Mesenchymal stem cell (in vitro differentiated cells and primary cell): ENCODE data around the gene GMPR.

Experiments
- DNase-seq: peaks from one replicate; pipeline ENCODE4 v3.0.0-alpha.2; 2013
- H2AFZ ChIP-seq: one replicate; pipeline ENCODE4 v1.6.1; 2013; ENCODE audit warnings: low read depth, mild to moderate bottlenecking, control low read depth, inconsistent platforms, low read length, moderate library complexity
- H2AK5ac ChIP-seq: 2 replicates; pipeline ENCODE4 v1.6.1; 2013; ENCODE audit warnings: low read length, moderate library complexity, mild to moderate bottlenecking, inconsistent platforms; ENCODE audit not compliant: severe bottlenecking
- H2BK120ac ChIP-seq: one replicate; pipeline ENCODE4 v1.6.1; 2013; ENCODE audit warnings: low read depth, mild to moderate bottlenecking, inconsistent platforms, low read length, moderate library complexity
- H2BK12ac ChIP-seq, 2 experiments: one replicate each; pipeline ENCODE4 v1.6.1; 2013; ENCODE audit warnings: inconsistent platforms in 2 of 2, low read length in 2 of 2, mild to moderate bottlenecking in 2 of 2, moderate library complexity in 2 of 2, control low read depth in 1 of 2
- H2BK15ac ChIP-seq: one replicate; pipeline ENCODE4 v1.6.1; 2013; ENCODE audit warnings: mild to moderate bottlenecking, low read depth, inconsistent platforms; ENCODE audit not compliant: poor library complexity, severe bottlenecking
- H2BK5ac ChIP-seq: 2 replicates; pipeline ENCODE4 v1.6.1; 2013; ENCODE audit warnings: low read depth, mild to moderate bottlenecking, low read length, control low read depth, inconsistent platforms; ENCODE audit not compliant: poor library complexity, severe bottlenecking
- H3K14ac ChIP-seq, 2 experiments: one replicate each; pipeline ENCODE4 v1.6.1; 2013; ENCODE audit warnings: inconsistent platforms in 2 of 2, low read length in 2 of 2, control low read depth in 1 of 2, mild to moderate bottlenecking in 1 of 2, moderate library complexity in 1 of 2
- H3K18ac ChIP-seq, 2 experiments: one replicate each; pipeline ENCODE4 v1.6.1; 2013; ENCODE audit warnings: inconsistent platforms in 2 of 2, low read length in 2 of 2, control low read depth in 1 of 2, low read depth in 1 of 2, mild to moderate bottlenecking in 1 of 2
- H3K23ac ChIP-seq, 2 experiments: one replicate each; pipeline ENCODE4 v1.6.1; 2013; ENCODE audit warnings: inconsistent platforms in 2 of 2, low read length in 2 of 2, mild to moderate bottlenecking in 2 of 2, moderate library complexity in 2 of 2, control low read depth in 1 of 2
- H3K27ac ChIP-seq: 2 replicates; pipeline ENCODE4 v1.5.1; 2013; ENCODE audit warnings: mild to moderate bottlenecking, moderate library complexity, low read length, control low read depth, inconsistent platforms; ENCODE audit not compliant: poor library complexity, severe bottlenecking
- H3K27me3 ChIP-seq, 2 experiments: 2 replicates each; pipeline versions ENCODE4 v1.6.1 to v1.7.0; 2013; ENCODE audit warnings: low read length in 2 of 2, mild to moderate bottlenecking in 2 of 2, moderate library complexity in 2 of 2, control low read depth in 1 of 2, inconsistent platforms in 1 of 2; ENCODE audit not compliant: control insufficient read depth in 1 of 2, insufficient read depth in 1 of 2
- H3K36me3 ChIP-seq, 2 experiments: 2 replicates each; pipeline versions ENCODE4 v1.6.1 to v1.7.0; 2013; ENCODE audit warnings: low read length in 2 of 2, control low read depth in 1 of 2, inconsistent platforms in 1 of 2, low read depth in 1 of 2, mild to moderate bottlenecking in 1 of 2; ENCODE audit not compliant: insufficient read depth in 2 of 2, control insufficient read depth in 1 of 2
- H3K4ac ChIP-seq, 2 experiments: one replicate each; pipeline ENCODE4 v1.6.1; 2013; ENCODE audit warnings: inconsistent platforms in 2 of 2, low read length in 2 of 2, mild to moderate bottlenecking in 2 of 2, moderate library complexity in 2 of 2, control low read depth in 1 of 2, low read depth in 1 of 2
- H3K4me1 ChIP-seq: 2 replicates; pipeline ENCODE4 v1.6.1; 2013; ENCODE audit warnings: low read depth, low read length, control low read depth; ENCODE audit not compliant: control insufficient read depth, insufficient read depth
- H3K4me2 ChIP-seq: 2 replicates; pipeline ENCODE4 v1.6.1; 2013; ENCODE audit warnings: low read length, mild to moderate bottlenecking, inconsistent platforms; ENCODE audit not compliant: poor library complexity, severe bottlenecking
- H3K4me3 ChIP-seq, 2 experiments: 2 replicates each; pipeline versions ENCODE4 v1.5.1 to v1.7.0; 2013; ENCODE audit warnings: low read length in 2 of 2, mild to moderate bottlenecking in 2 of 2, control low read depth in 1 of 2, low read depth in 1 of 2; ENCODE audit not compliant: insufficient read depth in 1 of 2
- H3K79me1 ChIP-seq: replicated peaks from 2 replicates; pipeline ENCODE4 v1.6.1; 2013; ENCODE audit warnings: mild to moderate bottlenecking, control low read depth, low read length, inconsistent platforms; ENCODE audit not compliant: poor library complexity, severe bottlenecking
- H3K9ac ChIP-seq: 2 replicates; pipeline ENCODE4 v1.7.0; 2013; ENCODE audit warnings: mild to moderate bottlenecking, low read length, moderate library complexity
- H3K9me3 ChIP-seq: 2 replicates; pipeline ENCODE4 v1.7.0; 2013; ENCODE audit warnings: mild to moderate bottlenecking, low read length; ENCODE audit not compliant: control insufficient read depth
- H4K8ac ChIP-seq: one replicate; pipeline ENCODE4 v1.6.1; 2013; ENCODE audit warnings: inconsistent platforms, mild to moderate bottlenecking, low read length, moderate library complexity
- H4K91ac ChIP-seq: one replicate; pipeline ENCODE4 v1.6.1; 2013; ENCODE audit warnings: mild to moderate bottlenecking, low read length, inconsistent platforms
- WGBS: methylation state at CpG from one replicate; pipeline ENCODE4 v1.1.7; 2013; ENCODE audit warnings: mixed read lengths; 5-methylcytosine and 5-hydroxymethylcytosine counted together

GMPR gene

DNA sequence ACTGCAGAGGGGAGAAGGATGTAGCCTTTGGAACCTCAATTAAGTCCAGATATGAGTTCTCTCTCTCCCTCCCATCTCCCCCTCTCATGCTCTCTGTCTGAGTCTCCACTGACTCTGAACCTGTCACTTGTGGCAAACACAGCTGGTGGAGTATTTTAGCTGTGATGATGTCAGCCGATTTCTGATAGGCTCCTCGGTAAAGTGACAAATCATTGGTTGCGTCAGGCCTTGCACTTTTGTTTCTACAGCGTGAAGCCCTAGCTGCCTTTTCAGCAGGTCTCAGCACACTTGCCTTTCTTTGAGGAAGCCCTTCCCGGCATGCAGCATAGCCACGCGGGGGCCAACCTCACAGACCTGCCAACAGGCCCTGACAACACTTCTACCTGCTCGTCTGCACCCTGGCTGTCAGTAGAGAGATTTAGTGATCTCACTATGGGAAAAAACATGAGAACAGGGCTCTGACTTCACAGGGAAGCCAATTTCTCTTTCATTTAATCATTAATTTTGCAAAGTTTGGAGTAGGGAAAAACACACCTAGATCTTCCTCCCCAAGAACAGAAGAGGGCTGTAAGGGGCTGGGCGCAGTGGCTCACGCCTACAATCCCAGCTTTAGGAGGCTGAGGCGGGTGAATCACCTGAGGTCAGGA lies 84.4 kb downstream of the GMPR start:
- H3K27me3 ChIP-seq, result no peaks in the 10 kb centered on the region
- H3K9me3 ChIP-seq, result no peaks in the 10 kb centered on the region
- H3K14ac ChIP-seq, result no peak overlapping the region
- H2AFZ ChIP-seq, result no peak overlapping the region
- no peak overlapping the region for H2BK5ac ChIP-seq
- H3K23ac ChIP-seq, result no peak overlapping the region
- no peak overlapping the region for H4K91ac ChIP-seq
- no peak overlapping the region for H2BK120ac ChIP-seq
- H2BK15ac ChIP-seq, result no peak overlapping the region
- no peak overlapping the region for H3K4me2 ChIP-seq
- H2AK5ac ChIP-seq, result no peak overlapping the region
- H2BK12ac ChIP-seq, result peak overlapping the region in 1 of 2 experiments; percentile 32
- peak overlapping the region; percentile 10 to 63 for H3K18ac ChIP-seq
- peak; percentile 97 for DNase-seq
- H4K8ac ChIP-seq, result no peak overlapping the region
- H3K4me3 ChIP-seq, result no peak overlapping the region
- peak overlapping the region; percentile 9 for H3K9ac ChIP-seq
- H3K36me3 ChIP-seq, result peaks cover 17% of the 10 kb centered on the region in 2 experiments
- peaks cover 8% of the 10 kb centered on the region for H3K79me1 ChIP-seq
- peak overlapping the region; percentile 67 for H3K27ac ChIP-seq
- no peak overlapping the region for H3K4ac ChIP-seq
- H3K4me1 ChIP-seq, result peaks cover 31% of the 10 kb centered on the region
- 43% methylated on average over 9 of the region's 11 CpGs for WGBS

GRCh38 chr6:16324184-16324583 lies 85.8 kb downstream of the GMPR start:
- Histone ChIP-seq H3K79me1 (peaks cover 8% of the 10 kb centered on the region), H3K4me3 (no peak overlapping the region)

DNA sequence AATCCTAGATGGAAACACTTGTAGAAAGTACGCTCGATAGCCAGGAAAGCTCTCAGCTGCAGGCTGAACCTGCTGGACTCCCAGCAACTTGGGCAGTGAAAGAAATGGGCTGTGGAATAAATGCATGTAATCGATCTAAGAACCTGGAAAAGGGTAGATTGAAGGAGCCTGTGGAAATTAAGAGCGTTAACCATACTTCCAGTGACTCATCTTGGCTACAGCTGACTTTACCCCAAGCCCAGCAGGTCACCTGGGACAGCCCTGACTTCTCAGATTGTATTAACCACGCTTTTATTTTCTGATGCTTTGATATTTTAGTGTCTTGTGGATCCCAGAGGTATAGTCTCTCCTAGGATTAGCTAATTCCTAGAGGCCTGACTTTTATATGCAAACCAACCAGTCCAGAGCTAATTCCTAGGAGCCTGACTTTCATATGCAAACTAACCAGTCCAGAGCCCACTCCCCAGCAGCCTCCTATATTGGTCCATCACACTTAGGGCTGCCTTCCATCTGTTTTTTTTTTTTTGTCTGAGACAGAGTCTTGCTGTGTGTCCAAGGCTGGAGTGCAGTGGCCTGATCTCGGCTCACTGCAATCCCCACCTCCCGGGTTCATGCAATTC lies 86.3 kb downstream of the GMPR start:
- H4K8ac ChIP-seq, result no peak overlapping the region
- H3K79me1 ChIP-seq, result peaks cover 9% of the 10 kb centered on the region
- H3K23ac ChIP-seq, result no peak overlapping the region
- no peak overlapping the region for H2BK15ac ChIP-seq
- H3K4me1 ChIP-seq, result peaks cover 26% of the 10 kb centered on the region
- peaks cover 17 to 20% of the 10 kb centered on the region in 2 experiments for H3K36me3 ChIP-seq
- H3K18ac ChIP-seq, result no peak overlapping the region
- no peak overlapping the region for H3K27ac ChIP-seq
- H3K9ac ChIP-seq, result peak overlapping the region; percentile 30
- H2BK12ac ChIP-seq, result no peak overlapping the region
- H2AFZ ChIP-seq, result no peak overlapping the region
- DNase-seq, result peak; percentile 33
- no peak overlapping the region for H2BK120ac ChIP-seq
- H3K4me3 ChIP-seq, result no peak overlapping the region
- no peak overlapping the region for H4K91ac ChIP-seq
- no peak overlapping the region for H3K14ac ChIP-seq
- no peak overlapping the region for H3K4ac ChIP-seq
- H3K9me3 ChIP-seq, result no peaks in the 10 kb centered on the region
- H3K27me3 ChIP-seq, result no peaks in the 10 kb centered on the region
- 89% methylated on average over 6 of the region's 7 CpGs for WGBS
- no peak overlapping the region for H3K4me2 ChIP-seq
- no peak overlapping the region for H2BK5ac ChIP-seq
- H2AK5ac ChIP-seq, result no peak overlapping the region

More at GRCh38 chr6:16324184-16324583, 85.8 kb downstream of the GMPR start:
- no peak overlapping the region for H3K4me2 ChIP-seq
- H3K27ac ChIP-seq, result no peak overlapping the region
- H2BK12ac ChIP-seq, result no peak overlapping the region
- no peak overlapping the region for H2AK5ac ChIP-seq
- H2BK15ac ChIP-seq, result no peak overlapping the region
- no peak overlapping the region for H4K8ac ChIP-seq
- 100% methylated on average over 2 of the region's 2 CpGs for WGBS
- no peak overlapping the region for H3K14ac ChIP-seq
- no peaks in the 10 kb centered on the region for H3K9me3 ChIP-seq
- H3K4me1 ChIP-seq, result peaks cover 26% of the 10 kb centered on the region
- no peak overlapping the region for H4K91ac ChIP-seq
- no peak overlapping the region for H2BK5ac ChIP-seq
- H2AFZ ChIP-seq, result no peak overlapping the region
- H3K18ac ChIP-seq, result no peak overlapping the region
- peak overlapping the region; percentile 30 for H3K9ac ChIP-seq
- no peak overlapping the region for H3K23ac ChIP-seq
- H3K4ac ChIP-seq, result no peak overlapping the region
- H3K27me3 ChIP-seq, result no peaks in the 10 kb centered on the region
- peaks cover 17 to 20% of the 10 kb centered on the region in 2 experiments for H3K36me3 ChIP-seq
- DNase-seq, result no peak
- H2BK120ac ChIP-seq, result no peak overlapping the region

GRCh38 chr6:16326531-16326930 lies 88.1 kb downstream of the GMPR start:
- no peak overlapping the region for H4K8ac ChIP-seq
- no peak overlapping the region for H3K27ac ChIP-seq
- H3K4me3 ChIP-seq, result no peak overlapping the region
- H2BK120ac ChIP-seq, result no peak overlapping the region
- H4K91ac ChIP-seq, result no peak overlapping the region
- no peak overlapping the region for H3K18ac ChIP-seq
- peaks cover 17% of the 10 kb centered on the region for H3K4me1 ChIP-seq
- no peak overlapping the region for H2AK5ac ChIP-seq
- no peak overlapping the region for H3K9ac ChIP-seq
- H3K4me2 ChIP-seq, result no peak overlapping the region
- H2BK12ac ChIP-seq, result no peak overlapping the region
- peaks cover 8% of the 10 kb centered on the region for H3K79me1 ChIP-seq
- H3K14ac ChIP-seq, result no peak overlapping the region
- no peaks in the 10 kb centered on the region for H3K9me3 ChIP-seq
- no peak overlapping the region for H3K4ac ChIP-seq
- 98% methylated on average over 22 of the region's 22 CpGs for WGBS
- peaks cover 17 to 20% of the 10 kb centered on the region in 2 experiments for H3K36me3 ChIP-seq
- peak overlapping the region; percentile 60 for H2BK15ac ChIP-seq
- no peak overlapping the region for H3K23ac ChIP-seq
- no peak overlapping the region for H2AFZ ChIP-seq
- H2BK5ac ChIP-seq, result no peak overlapping the region
- no peak for DNase-seq
- no peaks in the 10 kb centered on the region for H3K27me3 ChIP-seq
